ENCODE measurements around the gene NR1D1.
"Not testable (repeated sequence)": the region's sequence is repeated elsewhere in the genome, so short reads cannot be mapped to it uniquely, and the experiment has no call there.

The NR1D1 gene

DNA sequence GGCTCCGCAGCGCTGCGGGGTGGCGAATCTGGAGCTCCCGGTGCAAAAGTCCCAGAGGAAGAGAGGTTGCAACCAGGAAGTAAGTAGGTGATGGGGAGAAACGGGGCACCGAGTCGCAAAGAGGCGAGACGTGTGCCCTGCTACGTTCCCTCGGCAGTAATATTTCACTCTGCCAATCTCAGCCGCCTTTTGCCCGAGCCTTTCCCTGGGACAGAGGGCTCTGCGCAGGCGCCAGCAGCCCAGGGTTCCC is at the start of gene NR1D1:
Gene NR1D1 (minus strand): TSS at position 171 of the 250 bp plus-strand sequence. CDS start 495 bp downstream, outside the sequence.
- DNase-seq (ENCODE audit: low spot score) = no peak

DNA sequence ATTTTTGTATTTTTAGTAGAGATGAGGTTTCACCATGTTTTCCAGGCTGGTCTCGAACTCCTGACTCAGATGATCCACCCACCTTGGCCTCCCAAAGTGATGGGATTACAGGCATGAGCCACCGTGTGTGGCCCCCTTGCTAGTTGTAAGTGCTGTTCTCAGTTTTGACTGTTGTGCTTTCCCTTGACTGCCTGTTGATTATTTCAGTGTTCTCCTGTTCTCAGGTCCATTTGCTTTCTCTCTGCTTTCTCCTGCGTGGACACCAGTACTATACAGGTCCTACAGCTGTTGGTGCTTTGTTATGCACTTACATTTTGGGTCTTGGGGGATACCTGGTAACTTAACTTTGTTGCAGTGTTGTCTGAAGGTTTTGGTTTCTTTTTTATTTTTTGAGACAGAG is 48.1 kb upstream of the NR1D1 start:
- DNase-seq (ENCODE audit: low spot score) = no peak

DNA sequence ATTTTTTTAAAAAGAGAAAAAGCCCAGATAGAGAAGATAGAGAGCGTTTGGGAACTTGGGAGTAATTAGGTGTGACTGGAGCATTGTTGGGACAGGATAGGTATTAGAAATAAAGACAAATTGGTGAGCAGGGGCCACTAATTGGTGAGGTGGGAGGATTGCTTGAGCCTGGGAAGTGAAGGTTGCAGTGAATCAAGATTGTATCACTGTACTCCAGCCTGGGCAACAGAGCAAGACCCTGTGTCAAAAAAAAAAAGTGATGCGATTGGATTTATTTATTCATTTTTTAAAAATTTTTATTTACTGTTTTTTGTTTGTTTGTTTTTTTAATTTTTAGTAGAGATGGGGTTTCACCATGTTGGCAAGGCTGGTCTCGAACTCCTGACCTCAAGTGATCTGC is 45.1 kb upstream of the NR1D1 start:
- DNase-seq (ENCODE audit: low spot score) = no peak

DNA sequence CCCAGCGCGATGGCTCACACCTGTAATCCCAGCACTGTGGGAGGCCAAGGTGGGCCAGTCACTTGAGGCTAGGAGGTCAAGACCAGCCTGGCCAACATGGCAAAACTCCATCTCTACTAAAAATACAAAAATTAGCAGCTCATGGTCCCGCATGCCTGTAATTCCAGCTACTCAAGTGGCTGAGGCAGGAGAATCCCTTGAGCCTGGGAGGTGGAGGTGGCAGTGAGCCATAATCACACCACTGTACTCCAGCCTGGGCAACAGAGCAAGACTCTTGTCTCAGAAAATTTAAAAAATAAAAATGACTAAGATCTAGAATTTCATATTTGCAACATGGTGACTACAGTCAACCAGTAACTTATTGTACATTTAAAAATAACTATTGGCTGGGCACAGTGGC is 42.8 kb upstream of the NR1D1 start:
- DNase-seq (ENCODE audit: low spot score) = not testable (repeated sequence)

DNA sequence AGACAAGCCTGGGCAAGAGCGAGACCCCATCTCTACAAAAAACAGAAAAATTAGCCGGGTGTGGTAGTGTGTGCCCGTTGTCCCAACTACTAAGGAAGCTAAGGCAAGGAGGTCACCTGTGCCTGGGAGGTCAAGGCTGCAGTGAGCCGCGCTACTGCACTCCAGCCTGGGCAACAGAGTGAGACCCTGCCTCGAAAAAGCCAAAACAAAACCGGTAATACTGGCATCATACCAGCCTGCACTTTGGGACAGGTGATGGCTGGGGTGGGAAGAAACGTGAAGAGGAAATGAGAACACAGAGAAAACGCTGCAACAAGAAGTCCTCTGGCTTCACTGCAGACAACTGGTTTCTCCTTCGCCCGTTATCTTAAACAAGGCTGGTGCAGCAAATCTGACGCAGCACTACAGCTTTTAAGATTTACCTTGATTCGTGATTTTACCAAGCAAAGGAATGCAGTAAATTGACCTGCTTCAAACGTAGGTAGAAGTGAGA is 39.2 kb upstream of the NR1D1 start:
- DNase-seq (ENCODE audit: low spot score) = no peak

DNA sequence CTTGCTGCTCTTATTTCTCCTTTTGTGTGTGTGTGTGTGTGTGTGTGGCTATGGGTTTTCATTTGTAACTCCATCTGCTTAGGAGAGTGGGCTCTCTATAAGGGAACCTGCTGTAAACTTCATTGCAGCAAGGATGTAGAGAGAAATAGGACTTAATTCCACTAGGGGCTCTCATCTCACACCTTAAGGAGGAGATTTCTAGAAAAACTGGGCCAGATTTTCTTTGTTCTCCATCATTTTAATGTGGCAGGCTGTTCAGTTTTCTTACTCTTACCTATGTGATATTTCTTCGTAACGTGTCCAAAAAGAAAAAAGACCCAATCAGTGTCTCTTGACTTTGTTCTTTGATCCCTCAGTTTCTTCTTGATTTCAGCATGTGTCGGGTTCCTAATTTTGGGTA is 35.4 kb upstream of the NR1D1 start:
- no peak for DNase-seq (ENCODE audit: low spot score)

DNA sequence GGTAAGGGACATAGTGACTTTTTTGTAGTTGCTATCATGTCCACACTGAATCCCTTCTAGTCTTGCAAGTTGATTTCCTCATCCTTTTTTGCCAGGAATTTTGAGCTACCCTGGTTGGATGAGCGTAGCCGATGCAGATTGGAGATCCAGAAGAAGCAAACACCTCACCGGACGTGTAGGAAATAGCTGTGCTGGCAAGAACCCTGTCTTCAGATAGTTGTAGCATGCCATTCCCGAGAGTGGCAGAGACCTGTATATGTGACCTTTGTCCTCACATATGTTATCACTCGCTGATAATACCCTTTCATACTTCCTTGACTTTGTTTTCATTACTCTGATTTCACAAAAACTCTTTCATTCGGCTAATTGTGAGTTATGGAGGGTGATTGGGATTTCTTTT is 33.8 kb upstream of the NR1D1 start:
- DNase-seq (ENCODE audit: low spot score) = no peak

DNA sequence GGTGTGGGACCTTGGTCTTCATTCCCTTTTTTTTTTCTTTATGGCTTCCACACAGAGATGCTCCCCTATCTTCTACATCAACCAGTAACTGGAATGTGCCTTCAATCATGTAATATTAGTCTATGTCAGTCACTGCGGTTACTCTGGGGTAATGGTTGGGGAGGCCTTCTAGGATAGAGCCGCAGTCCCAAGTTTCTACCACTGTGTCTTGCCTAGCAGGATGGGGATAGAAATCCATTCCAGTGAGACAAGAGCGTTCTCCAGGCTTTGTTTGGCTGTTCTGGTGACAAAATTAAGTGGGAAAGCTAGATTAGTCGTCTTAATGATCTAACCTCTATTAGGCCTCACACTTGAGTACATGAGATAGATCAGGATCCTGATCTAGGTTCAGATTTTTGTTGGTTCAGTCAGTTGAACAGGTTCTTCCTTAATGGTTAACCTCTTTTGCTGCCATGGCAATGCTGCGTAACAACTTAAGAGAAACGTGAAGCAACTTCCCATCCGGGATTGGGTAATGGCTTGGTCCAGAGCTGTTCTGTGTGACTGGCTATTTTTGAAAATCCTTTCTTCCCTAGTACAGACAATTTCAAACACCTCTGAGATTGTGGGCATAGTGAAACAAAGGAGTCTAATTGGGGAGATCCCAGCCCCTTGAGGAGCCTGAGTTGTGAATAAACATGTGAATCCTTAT is 30.1 kb upstream of the NR1D1 start:
- no peak for DNase-seq (ENCODE audit: low spot score)

DNA sequence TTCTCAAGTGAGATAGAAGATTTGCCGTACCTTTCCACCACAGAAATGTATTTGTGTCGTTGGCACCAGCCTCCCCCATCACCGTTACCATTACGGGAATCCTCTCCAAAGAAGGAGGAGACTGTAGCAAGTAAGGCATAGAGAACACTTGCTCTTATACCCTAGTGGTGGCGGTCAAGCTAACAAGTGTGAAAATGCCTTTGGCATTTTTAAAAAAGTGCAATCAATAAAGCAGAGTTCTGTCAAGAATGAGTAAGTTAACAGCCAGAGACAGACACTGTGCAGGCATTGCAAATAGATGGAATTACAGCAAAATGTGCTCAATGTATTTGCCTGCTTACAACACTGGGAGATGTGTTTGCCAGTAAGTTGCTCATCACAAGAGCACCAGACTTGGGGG is 29.1 kb upstream of the NR1D1 start:
- DNase-seq (ENCODE audit: low spot score) = no peak

DNA sequence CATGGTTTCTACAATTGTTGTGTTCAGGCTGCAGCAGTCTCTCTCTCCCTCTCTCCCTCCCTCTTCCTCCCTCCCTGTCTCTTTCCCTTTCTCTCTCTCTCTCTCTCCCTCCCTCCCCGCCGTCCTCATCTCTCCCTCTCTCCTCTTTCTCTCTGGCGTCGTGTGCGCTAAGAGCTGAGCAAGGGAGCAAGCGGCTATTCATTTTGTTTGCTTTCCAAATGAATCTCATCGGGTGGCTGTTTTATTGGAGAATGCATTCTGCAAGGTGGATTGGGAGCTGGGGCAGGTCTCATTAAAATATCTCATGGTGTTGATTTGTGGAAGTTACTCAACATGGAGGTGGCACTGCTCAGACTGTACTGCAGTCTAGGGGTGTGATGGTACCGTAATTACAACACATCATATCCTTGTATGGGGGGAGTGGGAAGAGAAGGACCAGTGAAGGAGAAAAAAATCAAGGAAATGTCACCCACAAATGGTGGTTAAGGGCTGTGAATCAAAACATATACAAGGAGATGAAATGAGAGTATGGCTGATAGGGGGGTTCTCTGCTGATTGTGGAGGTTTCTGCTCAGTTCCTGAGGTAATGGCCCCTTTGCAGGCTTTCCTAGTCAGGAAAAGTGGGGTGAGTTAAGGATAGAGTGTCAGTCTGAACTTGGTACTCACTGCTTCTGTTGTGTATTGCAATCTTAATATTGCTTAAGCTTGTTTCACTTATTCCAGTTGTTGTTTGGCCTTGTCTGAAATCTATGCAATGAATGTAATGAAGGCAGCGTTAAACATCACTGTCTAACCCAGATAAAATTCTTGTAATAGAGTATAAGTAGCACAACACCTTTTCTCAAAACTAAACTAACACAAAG is 24.1 kb upstream of the NR1D1 start:
- DNase-seq (ENCODE audit: low spot score) = no peak

DNA sequence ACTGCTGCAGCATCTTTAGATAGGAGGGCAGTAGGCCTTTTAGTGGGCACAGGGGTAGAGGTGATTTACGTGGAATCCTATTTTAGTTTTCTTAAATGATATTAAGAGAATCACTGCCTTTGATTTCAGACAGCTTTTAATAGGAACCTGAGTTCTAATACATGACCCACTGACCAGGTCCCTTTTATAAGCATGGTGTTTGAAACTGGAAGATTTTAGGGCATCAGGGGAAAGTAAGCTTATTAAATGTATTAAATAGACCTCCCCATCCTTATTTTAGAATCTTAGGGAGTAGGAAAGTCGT is 23.4 kb upstream of the NR1D1 start:
- DNase-seq (ENCODE audit: low spot score) = no peak

DNA sequence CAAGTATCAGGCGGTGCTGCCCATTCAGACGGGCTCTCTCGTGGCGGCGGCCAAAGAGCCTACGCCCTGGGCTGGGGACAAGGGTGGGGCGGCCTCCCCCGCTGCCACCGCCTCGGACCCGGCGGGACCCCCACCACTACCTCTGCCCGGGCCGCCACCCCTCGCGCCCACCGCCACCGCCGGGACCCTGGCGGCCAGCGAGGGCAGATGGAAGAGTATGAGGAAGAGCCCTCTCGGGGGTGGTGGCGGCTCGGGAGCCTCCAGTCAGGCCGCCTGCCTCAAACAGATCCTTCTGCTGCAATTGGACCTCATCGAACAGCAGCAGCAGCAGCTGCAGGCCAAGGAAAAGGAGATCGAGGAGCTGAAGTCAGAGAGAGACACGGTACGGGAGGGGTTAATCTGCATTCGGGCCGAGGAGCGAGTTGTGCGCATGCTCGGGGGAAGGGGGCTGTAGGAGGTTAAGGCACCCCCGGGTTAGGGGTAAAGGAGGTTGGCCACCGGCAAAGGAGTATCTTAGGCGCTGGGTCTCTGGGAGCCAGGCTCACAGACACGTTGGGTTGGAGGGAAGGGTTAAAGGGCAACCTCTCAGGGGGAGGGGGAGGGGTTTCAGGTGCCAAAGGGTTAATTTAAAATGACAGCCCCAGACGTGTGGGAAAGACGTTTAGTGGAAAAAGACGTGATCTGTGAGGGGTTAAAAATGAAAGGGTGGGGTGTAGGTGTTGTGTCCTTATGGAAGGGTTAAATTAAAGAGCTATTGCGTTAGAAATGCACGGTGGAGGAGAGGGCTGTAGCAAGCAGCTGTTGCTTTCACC is 22.8 kb upstream of the NR1D1 start:
- DNase-seq (ENCODE audit: low spot score) = peak; percentile 36

DNA sequence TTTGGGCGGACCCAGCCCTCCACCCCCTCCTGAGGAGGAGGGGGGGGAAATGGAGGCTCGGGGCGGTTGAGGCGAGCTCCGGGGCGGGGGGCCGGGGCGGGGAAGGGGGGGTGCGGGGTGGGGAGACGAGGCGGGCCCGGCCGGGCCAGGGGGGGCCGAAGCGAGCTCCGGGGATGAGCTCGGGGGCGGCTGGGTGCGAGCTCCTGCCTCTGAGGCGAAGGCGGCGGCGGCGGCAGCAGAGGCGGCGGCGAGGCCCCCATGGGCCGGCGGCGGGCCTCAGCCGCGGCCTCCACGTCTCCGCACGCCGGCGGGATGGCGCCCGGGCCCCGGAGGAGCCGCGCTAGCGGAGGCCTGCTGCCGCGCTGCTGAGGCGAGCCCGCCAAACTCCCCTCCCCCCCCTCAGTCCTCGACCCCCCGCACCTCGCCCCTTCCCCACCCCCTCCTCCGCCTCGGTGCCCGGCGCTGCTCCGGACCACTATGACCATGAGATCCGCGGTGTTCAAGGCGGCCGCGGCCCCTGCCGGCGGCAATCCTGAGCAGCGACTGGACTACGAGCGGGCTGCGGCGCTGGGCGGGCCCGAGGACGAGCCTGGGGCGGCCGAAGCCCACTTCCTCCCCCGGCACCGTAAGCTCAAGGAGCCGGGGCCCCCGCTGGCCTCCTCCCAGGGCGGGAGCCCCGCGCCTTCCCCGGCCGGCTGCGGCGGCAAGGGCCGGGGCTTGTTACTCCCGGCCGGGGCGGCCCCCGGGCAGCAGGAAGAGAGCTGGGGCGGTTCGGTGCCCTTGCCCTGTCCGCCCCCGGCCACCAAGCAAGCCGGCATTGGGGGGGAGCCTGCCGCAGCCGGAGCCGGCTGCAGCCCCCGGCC is 22.0 kb upstream of the NR1D1 start:
- DNase-seq (ENCODE audit: low spot score) = peak; percentile 54

DNA sequence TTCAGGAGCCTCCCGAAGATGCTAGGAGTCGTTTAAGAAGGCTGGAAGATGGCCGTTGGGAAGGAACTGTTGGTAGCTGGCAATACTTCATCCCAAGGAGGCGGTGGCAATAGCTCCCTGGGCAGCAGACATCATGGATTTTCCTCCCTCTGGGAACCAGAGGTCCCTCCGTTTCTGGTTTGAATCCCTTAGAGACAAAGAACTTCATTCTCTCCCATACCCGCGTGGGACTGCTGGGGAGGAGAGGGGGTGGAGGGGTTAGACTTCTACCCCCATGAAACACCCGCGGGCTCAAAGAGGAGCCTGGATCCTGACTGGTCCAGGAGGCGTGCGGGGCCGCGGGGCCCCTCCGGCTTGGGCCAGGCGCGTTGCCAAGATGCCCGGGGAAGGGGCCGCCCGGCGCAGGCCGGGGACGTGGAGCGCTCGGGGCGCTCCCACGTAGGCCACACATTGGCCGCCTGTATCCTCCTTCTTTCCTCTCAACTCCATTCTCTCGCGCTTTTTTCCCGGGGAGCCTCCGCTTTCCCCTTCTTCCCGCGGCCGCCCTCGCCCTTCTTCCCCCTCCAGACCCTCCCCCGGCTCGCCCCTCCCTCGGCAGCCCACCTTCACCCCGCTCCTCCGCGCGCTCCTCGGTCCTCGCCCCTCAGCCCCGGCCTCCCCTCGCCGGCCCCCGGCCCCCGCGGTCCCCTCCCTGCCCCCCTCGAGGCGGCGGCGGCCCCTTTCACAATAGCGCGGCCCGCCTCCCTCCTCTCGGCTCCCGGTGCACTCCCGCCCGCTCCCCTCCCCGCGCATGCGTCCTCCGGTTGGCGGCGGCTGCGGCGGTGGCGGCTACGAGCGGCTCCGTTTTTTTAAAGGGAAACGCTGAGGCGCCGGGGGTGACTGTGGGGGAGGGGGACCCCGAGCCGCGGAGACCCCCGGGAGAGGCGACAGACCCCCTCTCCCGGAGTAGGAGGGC is 21.1 kb upstream of the NR1D1 start, which contains the start of gene MSL1:
Gene MSL1 (plus strand): TSS at position 791 of the 955 bp plus-strand sequence. CDS start 642 bp downstream, outside the sequence.
- DNase-seq (ENCODE audit: low spot score) = peak; percentile 84

DNA sequence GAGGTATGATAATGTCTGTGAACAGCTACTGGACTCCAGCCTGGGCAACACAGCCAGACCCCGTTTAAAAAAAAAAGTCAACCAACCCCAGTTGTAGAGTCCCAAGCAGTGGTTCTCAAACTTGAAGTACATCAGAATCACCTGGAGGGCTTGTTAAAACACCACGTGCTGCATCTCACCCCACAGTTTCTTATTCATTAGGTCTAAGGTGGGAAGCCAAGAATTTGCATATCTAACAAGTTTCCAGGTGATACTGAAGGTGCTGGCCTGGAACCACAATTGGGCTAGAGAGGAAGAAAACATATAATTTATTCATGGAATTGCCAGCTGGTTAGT is 14.7 kb upstream of the NR1D1 start:
- DNase-seq (ENCODE audit: low spot score) = no peak

DNA sequence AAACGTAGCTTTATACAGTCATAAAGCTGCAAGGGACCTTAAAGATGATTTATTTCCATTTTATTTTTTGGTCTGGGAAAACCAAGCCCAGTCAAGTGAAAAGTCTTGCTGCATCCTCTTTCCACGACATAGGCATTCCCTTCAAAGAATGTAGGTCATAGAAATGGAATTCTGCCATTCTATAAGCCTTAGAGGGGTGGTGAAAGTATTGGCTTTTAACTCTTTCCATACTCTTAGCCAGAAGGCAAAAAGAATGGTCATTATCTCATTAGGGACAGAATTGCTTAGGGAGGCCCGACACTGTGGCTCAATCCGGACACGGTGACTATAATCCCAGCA is 13.5 kb upstream of the NR1D1 start:
- DNase-seq (ENCODE audit: low spot score) = no peak

DNA sequence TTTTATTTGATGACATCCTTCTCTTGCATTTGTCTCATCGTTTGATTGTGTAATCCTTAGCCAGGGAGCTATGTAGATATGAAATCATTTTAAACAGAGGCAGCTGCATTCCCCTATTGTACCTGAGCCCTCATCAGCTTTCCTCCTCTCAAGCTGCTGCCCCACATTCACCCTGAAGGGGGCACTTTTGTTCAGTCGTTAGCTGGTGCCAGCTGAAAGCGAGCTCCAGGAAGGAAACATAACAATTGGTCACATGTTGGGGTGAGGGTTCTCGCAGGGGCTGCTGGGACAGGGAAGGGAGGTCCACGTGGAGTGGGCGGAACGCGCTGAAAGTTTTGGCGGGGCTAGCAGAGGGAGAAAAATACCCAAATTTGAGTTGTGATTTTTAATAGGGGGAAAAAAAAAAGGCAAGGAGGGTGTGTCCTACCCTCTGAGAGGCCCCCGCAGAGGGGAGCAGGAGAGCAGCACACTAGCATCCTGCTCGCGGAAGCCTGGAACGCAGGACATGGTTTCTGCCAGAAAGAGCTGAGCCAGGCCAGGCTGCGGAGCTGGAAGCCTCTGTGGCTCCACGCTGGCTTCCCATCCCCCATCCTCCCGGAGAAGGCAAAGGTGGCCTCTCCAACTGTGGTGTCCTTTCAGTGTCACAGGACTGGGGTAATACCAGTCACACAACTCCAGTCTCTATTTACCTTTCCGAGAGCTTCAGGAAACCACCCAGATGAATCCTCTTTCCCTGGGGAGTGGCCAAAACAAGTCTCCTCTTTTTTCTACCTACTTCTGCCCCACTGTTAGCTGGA is 12.9 kb upstream of the NR1D1 start:
- peak; percentile 91 for DNase-seq (ENCODE audit: low spot score)

DNA sequence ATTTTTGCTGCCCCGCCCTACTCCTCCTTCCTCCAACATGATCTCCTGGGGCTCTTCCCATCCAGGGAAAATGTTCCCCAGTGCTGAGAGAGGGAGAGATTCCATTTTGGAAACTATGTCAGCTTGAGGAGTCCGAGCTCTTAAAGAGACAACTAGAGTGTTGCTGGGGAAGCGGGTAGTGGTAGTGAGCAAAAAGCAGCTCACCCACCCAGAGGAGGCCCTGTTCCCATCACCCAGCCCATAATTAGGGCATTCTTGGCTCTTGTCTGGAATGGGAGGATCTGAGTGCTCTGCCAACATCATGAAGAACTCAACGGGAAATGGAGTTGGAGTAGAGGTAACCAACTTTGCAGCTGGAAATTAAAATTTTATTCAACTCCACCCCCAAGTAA is 12.3 kb upstream of the NR1D1 start:
- no peak for DNase-seq (ENCODE audit: low spot score)

DNA sequence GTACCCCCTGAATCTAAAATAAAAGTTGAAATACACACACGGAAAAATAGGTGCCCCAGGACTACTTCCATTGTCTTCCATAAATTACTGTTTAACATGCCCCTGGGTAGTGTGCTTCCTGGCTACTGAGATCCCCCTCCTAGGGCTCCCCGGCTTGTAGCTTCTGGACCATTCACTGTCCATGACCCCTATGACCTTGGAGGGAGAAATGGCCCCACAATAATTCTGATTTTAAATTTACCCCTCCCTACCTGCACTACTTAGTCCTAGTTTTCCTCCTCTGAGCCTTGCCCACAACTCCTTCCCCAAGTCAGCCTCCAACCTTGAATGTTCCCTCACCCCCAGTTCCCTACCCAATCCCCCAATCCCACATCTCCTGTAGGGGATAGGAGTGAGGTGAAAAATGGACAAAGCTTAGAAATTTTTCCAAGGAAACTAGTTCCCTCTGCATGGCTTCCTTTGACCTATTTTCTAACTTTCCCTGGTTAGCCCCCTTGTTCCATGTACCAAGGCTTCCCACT is 11.9 kb upstream of the NR1D1 start:
- DNase-seq (ENCODE audit: low spot score) = no peak

All from hematopoietic multipotent progenitor cell treated with erythropoietin and hydrocortisone succinate and interleukin-3 and kit ligand, for 17 days (in vitro differentiated cells).